Measurements from ENCODE around the gene METTL18. TPM values are rescaled to one million over a fixed set of nuclear protein-coding genes. Genes with fewer than 3 reads are reported as not detected.
"Not testable (repeated sequence)": the region's sequence is repeated elsewhere in the genome, so short reads cannot be mapped to it uniquely, and the experiment has no call there.

METTL18 gene
- polyA plus RNA-seq (ENCODE audit: low read depth in 6 of 6), result 10 to 100 TPM; 22.6 to 36.2 (median 29.1) TPM

- Mint-ChIP-seq H3K36me3 (peaks cover 4 to 9% of the 10 kb centered on the region in 2 donors), H3K27me3 (no peaks in the 10 kb centered on the region), H3K4me1 (peaks cover 34 to 59% (median 34%) of the 10 kb centered on the region in 3 donors), H3K27ac (peak within 1 kb of the TSS; percentile 95 to 100 (median 98)), H3K4me3 (peak within 1 kb of the TSS; percentile 95 to 100 (median 99)), H3K9me3 (no peaks in the 10 kb centered on the region)
- DNase-seq (peak; percentile 92), ATAC-seq (ENCODE audit: low read depth in 2 of 2) (peak; percentile 99)
These were observed at the start of gene METTL18 for GRCh38 chr1:169794530-169795416. METTL18 (minus strand) TSS chr1:169794907; CDS start chr1:169793695, 1,212 bp downstream.

GRCh38 chr1:169838942-169839341 is 44.2 kb upstream of the METTL18 start:
- H3K27me3 Mint-ChIP-seq, result no peaks in the 10 kb centered on the region
- peaks cover 33 to 34% of the 10 kb centered on the region in 2 donors for H3K36me3 Mint-ChIP-seq
- no peak overlapping the region for H3K27ac Mint-ChIP-seq
- peaks cover 0 to 4% (median 3%) of the 10 kb centered on the region in 3 donors for H3K4me1 Mint-ChIP-seq
- ATAC-seq (ENCODE audit: low read depth in 2 of 2) (no peak), DNase-seq (no peak)
- H3K4me3 Mint-ChIP-seq, result no peak overlapping the region
- peaks cover 4 to 23% (median 11%) of the 10 kb centered on the region in 7 donors for H3K9me3 Mint-ChIP-seq

GRCh38 chr1:169836198-169836597 is 41.5 kb upstream of the METTL18 start:
- H3K4me1 Mint-ChIP-seq, result peaks cover 0 to 4% (median 3%) of the 10 kb centered on the region in 3 donors
- no peak for ATAC-seq (ENCODE audit: low read depth in 2 of 2)
- peaks cover 32 to 40% of the 10 kb centered on the region in 2 donors for H3K36me3 Mint-ChIP-seq
- peaks cover 4 to 20% (median 11%) of the 10 kb centered on the region in 7 donors for H3K9me3 Mint-ChIP-seq
- no peak overlapping the region for H3K4me3 Mint-ChIP-seq
- DNase-seq, result no peak
- H3K27ac Mint-ChIP-seq, result no peak overlapping the region
- H3K27me3 Mint-ChIP-seq, result no peaks in the 10 kb centered on the region

- Mint-ChIP-seq H3K4me3 (no peak overlapping the region), H3K4me1 (peaks cover 0 to 4% (median 3%) of the 10 kb centered on the region in 3 donors), H3K36me3 (peaks cover 30 to 40% of the 10 kb centered on the region in 2 donors), H3K27me3 (no peaks in the 10 kb centered on the region), H3K27ac (peak overlapping the region in 1 of 6 donors; percentile 24), H3K9me3 (peaks cover 2 to 15% (median 11%) of the 10 kb centered on the region in 7 donors)
- no peak for ATAC-seq (ENCODE audit: low read depth in 2 of 2)
- DNase-seq, result no peak
These were observed 40.9 kb upstream of the METTL18 start for GRCh38 chr1:169835647-169836046.

- Mint-ChIP-seq H3K36me3 (peaks cover 26 to 38% of the 10 kb centered on the region in 2 donors), H3K27ac (no peak overlapping the region), H3K27me3 (no peaks in the 10 kb centered on the region), H3K4me1 (peaks cover 0 to 4% (median 3%) of the 10 kb centered on the region in 3 donors), H3K4me3 (no peak overlapping the region), H3K9me3 (peaks cover 2 to 11% (median 8%) of the 10 kb centered on the region in 7 donors)
- ATAC-seq (ENCODE audit: low read depth in 2 of 2) (no peak), DNase-seq (no peak)
These were observed 40.2 kb upstream of the METTL18 start for GRCh38 chr1:169834869-169835268.

GRCh38 chr1:169833179-169833901 is 38.6 kb upstream of the METTL18 start:
- no peak for ATAC-seq (ENCODE audit: low read depth in 2 of 2)
- H3K4me3 Mint-ChIP-seq, result no peak overlapping the region
- H3K27ac Mint-ChIP-seq, result no peak overlapping the region
- peaks cover 0 to 4% (median 2%) of the 10 kb centered on the region in 7 donors for H3K9me3 Mint-ChIP-seq
- H3K27me3 Mint-ChIP-seq, result no peaks in the 10 kb centered on the region
- no peak for DNase-seq
- peaks cover 0 to 4% (median 3%) of the 10 kb centered on the region in 3 donors for H3K4me1 Mint-ChIP-seq
- peaks cover 12 to 36% of the 10 kb centered on the region in 2 donors for H3K36me3 Mint-ChIP-seq

GRCh38 chr1:169829671-169830070 is 35.0 kb upstream of the METTL18 start:
- H3K36me3 Mint-ChIP-seq, result peaks cover 11 to 36% of the 10 kb centered on the region in 2 donors
- DNase-seq (no peak), ATAC-seq (ENCODE audit: low read depth in 2 of 2) (no peak)
- H3K9me3 Mint-ChIP-seq, result peaks cover 0 to under 1% (median 0%) of the 10 kb centered on the region in 7 donors
- no peak overlapping the region for H3K27ac Mint-ChIP-seq
- H3K27me3 Mint-ChIP-seq, result no peaks in the 10 kb centered on the region
- H3K4me3 Mint-ChIP-seq, result no peak overlapping the region
- peaks cover 0 to under 1% (median under 1%) of the 10 kb centered on the region in 3 donors for H3K4me1 Mint-ChIP-seq

- Mint-ChIP-seq H3K36me3 (peaks cover 12 to 14% of the 10 kb centered on the region in 2 donors), H3K4me1 (no peaks in the 10 kb centered on the region), H3K4me3 (no peak overlapping the region), H3K27me3 (no peaks in the 10 kb centered on the region), H3K27ac (peak overlapping the region in 1 of 6 donors; percentile 37), H3K9me3 (no peaks in the 10 kb centered on the region)
- DNase-seq (no peak), ATAC-seq (ENCODE audit: low read depth in 2 of 2) (no peak)
These were observed 29.4 kb upstream of the METTL18 start for GRCh38 chr1:169824153-169824552.

GRCh38 chr1:169821500-169821899 is 26.8 kb upstream of the METTL18 start:
- no peaks in the 10 kb centered on the region for H3K27me3 Mint-ChIP-seq
- DNase-seq, result no peak
- ATAC-seq (ENCODE audit: low read depth in 2 of 2), result no peak
- H3K9me3 Mint-ChIP-seq, result no peaks in the 10 kb centered on the region
- H3K36me3 Mint-ChIP-seq, result peaks cover 4 to 12% of the 10 kb centered on the region in 2 donors
- H3K4me3 Mint-ChIP-seq, result no peak overlapping the region
- H3K27ac Mint-ChIP-seq, result no peak overlapping the region
- no peaks in the 10 kb centered on the region for H3K4me1 Mint-ChIP-seq

GRCh38 chr1:169816617-169817016 is 21.9 kb upstream of the METTL18 start:
- H3K9me3 Mint-ChIP-seq, result no peaks in the 10 kb centered on the region
- peaks cover 0 to 11% of the 10 kb centered on the region in 2 donors for H3K36me3 Mint-ChIP-seq
- no peak for ATAC-seq (ENCODE audit: low read depth in 2 of 2)

GRCh38 chr1:169814265-169814664 is 19.6 kb upstream of the METTL18 start:
- Mint-ChIP-seq H3K36me3 (peaks cover 0 to 11% of the 10 kb centered on the region in 2 donors), H3K9me3 (no peaks in the 10 kb centered on the region), H3K27me3 (no peaks in the 10 kb centered on the region), H3K27ac (no peak overlapping the region), H3K4me1 (no peaks in the 10 kb centered on the region), H3K4me3 (no peak overlapping the region)
- ATAC-seq (ENCODE audit: low read depth in 2 of 2), result no peak
- no peak for DNase-seq

More at GRCh38 chr1:169816617-169817016, 21.9 kb upstream of the METTL18 start:
- DNase-seq, result no peak
- no peaks in the 10 kb centered on the region for H3K27me3 Mint-ChIP-seq
- no peak overlapping the region for H3K27ac Mint-ChIP-seq
- no peaks in the 10 kb centered on the region for H3K4me1 Mint-ChIP-seq
- no peak overlapping the region for H3K4me3 Mint-ChIP-seq

GRCh38 chr1:169812131-169812530 is 17.4 kb upstream of the METTL18 start:
- ATAC-seq (ENCODE audit: low read depth in 2 of 2), result no peak
- no peaks in the 10 kb centered on the region for H3K27me3 Mint-ChIP-seq
- peak overlapping the region in 1 of 6 donors; percentile 31 for H3K27ac Mint-ChIP-seq
- peaks cover 0 to 11% of the 10 kb centered on the region in 2 donors for H3K36me3 Mint-ChIP-seq
- H3K9me3 Mint-ChIP-seq, result no peaks in the 10 kb centered on the region
- DNase-seq, result no peak
- H3K4me1 Mint-ChIP-seq, result no peaks in the 10 kb centered on the region
- H3K4me3 Mint-ChIP-seq, result no peak overlapping the region

- ATAC-seq (ENCODE audit: low read depth in 2 of 2); H3K4me1 Mint-ChIP-seq; H3K27ac Mint-ChIP-seq; H3K4me3 Mint-ChIP-seq; H3K27me3 Mint-ChIP-seq; H3K9me3 Mint-ChIP-seq; DNase-seq: not testable (repeated sequence)
- H3K36me3 Mint-ChIP-seq, result peaks cover 0 to 11% of the 10 kb centered on the region in 2 donors
These were observed 16.8 kb upstream of the METTL18 start for GRCh38 chr1:169811418-169812035.

Data from naive B cell (primary cell).